Spleen (tissue), 11 donors: ENCODE results near the gene HNRNPM. TPM values are rescaled to one million over a fixed set of nuclear protein-coding genes. Genes with fewer than 3 reads are reported as not detected.

Source experiments
- DNase-seq: peaks from one replicate; pipeline ENCODE4 v3.0.0-alpha.2; 2020
- H3K27ac ChIP-seq, 8 donors: fragments of 200-600 bp; sonication (generic) in 7 of 8; 1 replicate in 4 of 8; 2 replicates in 4 of 8; pipeline versions ENCODE4 v1.5.0 to v1.8.0; 2016 to 2021; ENCODE audit warnings: inconsistent platforms in 4 of 8, mild to moderate bottlenecking in 4 of 8, moderate library complexity in 1 of 8
- H3K27me3 ChIP-seq, 7 donors: fragments of 200-600 bp; sonication (generic) in 6 of 7; replicated peaks in 1 of 7; 1 replicate in 4 of 7; 2 replicates in 3 of 7; pipeline versions ENCODE4 v1.5.0 to v1.8.0; 2016 to 2021; ENCODE audit warnings: inconsistent platforms in 3 of 7, mild to moderate bottlenecking in 1 of 7
- H3K36me3 ChIP-seq, 6 donors: fragments of 200-600 bp; sonication (generic) in 5 of 6; 1 replicate in 4 of 6; 2 replicates in 2 of 6; pipeline versions ENCODE4 v1.5.0 to v1.8.0; 2016 to 2021; ENCODE audit warnings: inconsistent platforms in 2 of 6
- H3K4me1 ChIP-seq, 6 donors: fragments of 200-600 bp; sonication (generic) in 5 of 6; 1 replicate in 3 of 6; 2 replicates in 3 of 6; pipeline versions ENCODE4 v1.5.0 to v1.8.0; 2016 to 2021; ENCODE audit warnings: inconsistent platforms in 3 of 6
- H3K4me3 ChIP-seq, 8 donors: fragments of 200-600 bp; sonication (generic) in 7 of 8; 1 replicate in 4 of 8; 2 replicates in 4 of 8; pipeline versions ENCODE4 v1.5.0 to v1.8.0; 2016 to 2021; ENCODE audit warnings: inconsistent platforms in 4 of 8, mild to moderate bottlenecking in 4 of 8, moderate library complexity in 2 of 8
- H3K9me3 ChIP-seq, 8 donors: fragments of 200-600 bp; sonication (generic) in 7 of 8; 1 replicate in 4 of 8; 2 replicates in 4 of 8; pipeline versions ENCODE4 v1.5.0 to v1.8.0; 2016 to 2021; ENCODE audit warnings: inconsistent platforms in 4 of 8
- CTCF ChIP-seq, 11 experiments: fragments of 200-600 bp in 7 of 11; fragments of 450-650 bp in 4 of 11; sonication (generic) in 4 of 11; IDR thresholded peaks in 8 of 11; conservative IDR thresholded peaks in 3 of 11; 1 replicate in 7 of 11; 2 replicates in 4 of 11; pipeline versions ENCODE4 v1.4.0 to v1.8.0; 2016 to 2021; ENCODE audit warnings: antibody characterized with exemption in 11 of 11, inconsistent platforms in 4 of 11, mild to moderate bottlenecking in 1 of 11
- POLR2A ChIP-seq, 3 donors: fragments of 450-650 bp; IDR thresholded peaks; one replicate each; pipeline ENCODE4 v1.5.1; 2017; ENCODE audit warnings: antibody characterized with exemption in 3 of 3, mild to moderate bottlenecking in 1 of 3
- POLR2AphosphoS5 ChIP-seq, 3 donors: sonication (generic); formaldehyde crosslinking; IDR thresholded peaks; one replicate each; pipeline ENCODE4 v1.5.1; 2017; ENCODE audit warnings: antibody characterized with exemption in 3 of 3
- WGBS, 5 donors: extraction: QIAGEN DNeasy Blood & Tissue Kit in 3 of 5; methylation state at CpG; one replicate each; pipeline versions ENCODE4 v1.1.5 to v1.1.7; 2013 to 2018; 5-methylcytosine and 5-hydroxymethylcytosine counted together
- intact Hi-C: fragments of 100-400 bp; cut with DNase I; formaldehyde crosslinking; loops from one replicate; pipeline ENCODE4 v1.15.0; 2023; ENCODE audit warnings: low total_unique reads
- polyA plus RNA-seq, 3 donors: library from polyadenylated mRNA; stranded (reverse); fragments of 200-250 nt; gene quantifications; one replicate each; pipeline ENCODE4 v1.2.1, GENCODE V29; 2013
- total RNA-seq, 7 donors: library from RNA; depleted of rRNA in 3 of 7; stranded (reverse); fragments of >200 nt in 3 of 7; fragmentation: NEBNext Ultra II Directional in 4 of 7; extraction: Animal tissue kit (Norgen Biotek cat#: 25700) in 4 of 7; gene quantifications; one replicate each; pipeline versions ENCODE4 v1.1.0 to v1.2.1, GENCODE V29; 2016 to 2021
- donor health status: healthy with polysubstance abuse.
- donor health status: DM: no; HTN: no; CAD: no; lungs with moderate emphysema.
- donor health status: DM: no; HTN: no; CAD: no.
- donor health status: Bipolar disorder and iron deficiency.
- donor health status: healthy.
- donor health status: DM: no; HTN: no; CAD: no.
- donor health status: DM: yes; HTN: yes; CAD: no.

Gene HNRNPM
- total and polyA plus RNA-seq, 10 donors = 77.1 to 229 (median 138) TPM

- H3K27me3 ChIP-seq = no peaks in the 10 kb centered on the region
- peaks cover 3 to 45% (median 16%) of the 10 kb centered on the region in 6 donors for H3K4me1 ChIP-seq
- H3K27ac ChIP-seq = no peak overlapping the region
- H3K4me3 ChIP-seq = no peak overlapping the region
- TF ChIP-seq POLR2A (IDR thresholded peaks at IDR 0.05) (no peak), POLR2AphosphoS5 (IDR thresholded peaks at IDR 0.05) (no peak)
- WGBS, 5 donors = 88 to 98% (median 92%) methylated on average over 4 of the region's 4 CpGs
- intact Hi-C loops = no loop called here
- no peak for DNase-seq
- peaks cover 10 to 97% (median 86%) of the 10 kb centered on the region in 6 donors for H3K36me3 ChIP-seq
- no peaks in the 10 kb centered on the region for H3K9me3 ChIP-seq
Observed at GRCh38 chr19:8466018-8466417, 21.2 kb downstream of the HNRNPM start.

- H3K36me3 ChIP-seq = peaks cover 10 to 100% (median 97%) of the 10 kb centered on the region in 6 donors
- peaks cover 3 to 44% (median 11%) of the 10 kb centered on the region in 6 donors for H3K4me1 ChIP-seq
- H3K9me3 ChIP-seq = no peaks in the 10 kb centered on the region
- intact Hi-C loops = no loop called here
- no peak for TF ChIP-seq CTCF (IDR thresholded peaks at IDR 0.05 in 8 of 11, conservative IDR thresholded peaks at IDR 0.05 in 3 of 11)
- TF ChIP-seq POLR2AphosphoS5 (IDR thresholded peaks at IDR 0.05) = no peak
- TF ChIP-seq POLR2A (IDR thresholded peaks at IDR 0.05) = no peak
- H3K27me3 ChIP-seq = no peaks in the 10 kb centered on the region
- WGBS, 5 donors = 76 to 90% (median 82%) methylated on average over 3 of the region's 3 CpGs
- H3K4me3 ChIP-seq = no peak overlapping the region
- DNase-seq = no peak
- H3K27ac ChIP-seq = no peak overlapping the region
Observed at GRCh38 chr19:8468124-8468523, 23.3 kb downstream of the HNRNPM start.

GRCh38 chr19:8468761-8469373 is 24.1 kb downstream of the HNRNPM start:
- DNase-seq = no peak
- Histone ChIP-seq H3K36me3 (peaks cover 10 to 100% (median 95%) of the 10 kb centered on the region in 6 donors), H3K9me3 (no peaks in the 10 kb centered on the region), H3K4me1 (peaks cover 9 to 46% (median 19%) of the 10 kb centered on the region in 6 donors), H3K27me3 (no peaks in the 10 kb centered on the region), H3K4me3 (no peak overlapping the region), H3K27ac (peak overlapping the region in 1 of 8 donors; percentile 1)
- WGBS, 5 donors = 76 to 85% (median 84%) methylated on average over 8 of the region's 8 CpGs
- no peak for TF ChIP-seq CTCF (IDR thresholded peaks at IDR 0.05 in 8 of 11, conservative IDR thresholded peaks at IDR 0.05 in 3 of 11)
- TF ChIP-seq POLR2AphosphoS5 (IDR thresholded peaks at IDR 0.05) = no peak
- TF ChIP-seq POLR2A (IDR thresholded peaks at IDR 0.05) = no peak
- intact Hi-C loops = no loop called here

- Histone ChIP-seq H3K9me3 (no peaks in the 10 kb centered on the region), H3K4me3 (no peak overlapping the region), H3K27me3 (no peaks in the 10 kb centered on the region), H3K36me3 (peaks cover 10 to 100% (median 95%) of the 10 kb centered on the region in 6 donors), H3K27ac (no peak overlapping the region), H3K4me1 (peaks cover 9 to 50% (median 28%) of the 10 kb centered on the region in 6 donors)
- intact Hi-C loops = no loop called here
- DNase-seq = no peak
- 90 to 97% (median 93%) methylated on average over 13 of the region's 13 CpGs for WGBS, 5 donors
- TF ChIP-seq POLR2A (IDR thresholded peaks at IDR 0.05) = no peak
- peak in 1 of 3 donors; percentile 34 for TF ChIP-seq POLR2AphosphoS5 (IDR thresholded peaks at IDR 0.05)
Observed at GRCh38 chr19:8469613-8470368, 25.0 kb downstream of the HNRNPM start.
